Skeletal muscle tissue (tissue), 4 donors: ENCODE measurements around the gene LIPM. TPM values are rescaled to one million over a fixed set of nuclear protein-coding genes. Genes with fewer than 3 reads are reported as not detected.

Experiments used
- H3K27ac ChIP-seq: one replicate; pipeline ENCODE4 v1.7.0; 2013; ENCODE audit warnings: mild to moderate bottlenecking, low read depth, low read length, inconsistent platforms
- H3K27me3 ChIP-seq, 3 donors: one replicate each; pipeline ENCODE4 v1.7.0; 2013; ENCODE audit warnings: low read length in 3 of 3; ENCODE audit not compliant: control insufficient read depth in 3 of 3, insufficient read depth in 3 of 3
- H3K36me3 ChIP-seq, 3 donors: one replicate each; pipeline ENCODE4 v1.7.0; 2013; ENCODE audit warnings: low read length in 3 of 3; ENCODE audit not compliant: control insufficient read depth in 3 of 3, insufficient read depth in 3 of 3
- H3K4me1 ChIP-seq, 3 donors: one replicate each; pipeline ENCODE4 v1.7.0; 2013; ENCODE audit warnings: low read length in 3 of 3, mild to moderate bottlenecking in 3 of 3; ENCODE audit not compliant: control insufficient read depth in 3 of 3, insufficient read depth in 3 of 3
- H3K4me3 ChIP-seq, 3 donors: one replicate each; pipeline ENCODE4 v1.7.0; 2013; ENCODE audit warnings: low read length in 3 of 3
- H3K9ac ChIP-seq, 3 donors: one replicate each; pipeline ENCODE4 v1.7.0; 2013; ENCODE audit warnings: low read length in 3 of 3, mild to moderate bottlenecking in 3 of 3, moderate library complexity in 2 of 3, low read depth in 1 of 3
- H3K9me3 ChIP-seq, 3 donors: one replicate each; pipeline ENCODE4 v1.7.0; 2013; ENCODE audit warnings: low read length in 3 of 3; ENCODE audit not compliant: control insufficient read depth in 3 of 3
- total RNA-seq: library from RNA; depleted of rRNA; stranded (reverse); fragments of >200 nt; gene quantifications from one replicate; pipeline ENCODE4 v1.2.3, GENCODE V29; 2014
- donor health status: Osteomylitis.

The LIPM gene, protein sequence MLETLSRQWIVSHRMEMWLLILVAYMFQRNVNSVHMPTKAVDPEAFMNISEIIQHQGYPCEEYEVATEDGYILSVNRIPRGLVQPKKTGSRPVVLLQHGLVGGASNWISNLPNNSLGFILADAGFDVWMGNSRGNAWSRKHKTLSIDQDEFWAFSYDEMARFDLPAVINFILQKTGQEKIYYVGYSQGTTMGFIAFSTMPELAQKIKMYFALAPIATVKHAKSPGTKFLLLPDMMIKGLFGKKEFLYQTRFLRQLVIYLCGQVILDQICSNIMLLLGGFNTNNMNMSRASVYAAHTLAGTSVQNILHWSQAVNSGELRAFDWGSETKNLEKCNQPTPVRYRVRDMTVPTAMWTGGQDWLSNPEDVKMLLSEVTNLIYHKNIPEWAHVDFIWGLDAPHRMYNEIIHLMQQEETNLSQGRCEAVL
- under 0.01 TPM for total RNA-seq

DNA sequence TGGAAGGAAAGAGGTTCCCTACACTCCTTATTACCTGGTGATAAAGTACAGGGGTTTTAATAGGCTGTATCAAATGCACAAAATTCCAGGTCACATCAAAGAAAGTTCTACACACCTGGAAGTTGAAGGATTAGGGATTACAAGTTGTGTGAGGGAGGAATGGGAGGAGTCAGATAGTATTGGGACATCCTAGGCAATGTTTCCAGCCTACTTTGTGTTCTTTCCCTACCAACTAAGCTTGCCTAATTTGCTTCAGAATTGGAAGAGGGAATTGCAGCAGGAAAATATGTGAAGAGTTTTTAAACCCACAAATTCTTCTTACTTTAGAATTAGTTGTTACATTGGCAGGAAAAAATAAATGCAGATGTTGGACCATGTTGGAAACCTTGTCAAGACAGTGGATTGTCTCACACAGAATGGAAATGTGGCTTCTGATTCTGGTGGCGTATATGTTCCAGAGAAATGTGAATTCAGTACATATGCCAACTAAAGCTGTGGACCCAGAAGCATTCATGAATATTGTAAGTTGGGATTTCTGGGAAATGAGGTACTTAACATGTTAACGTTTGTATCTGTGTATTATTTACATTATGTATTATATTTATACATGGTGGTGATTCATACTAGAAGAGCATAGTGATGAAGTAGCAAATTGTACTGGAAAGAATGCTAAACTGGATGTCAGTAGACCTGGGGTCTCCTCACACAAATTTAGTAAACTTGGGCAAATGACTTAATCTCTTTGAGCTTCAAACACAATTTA is at the start of gene LIPM:
Gene LIPM, plus strand, starts transcription at position 208 of the 763 bp plus-strand sequence. Its CDS starts 167 bp downstream, at position 375.
- Histone ChIP-seq H3K9me3 (no peaks in the 10 kb centered on the region), H3K36me3 (no peaks in the 10 kb centered on the region), H3K27ac (no peak within 1 kb of the TSS), H3K27me3 (no peaks in the 10 kb centered on the region), H3K4me3 (no peak within 1 kb of the TSS), H3K4me1 (no peaks in the 10 kb centered on the region), H3K9ac (no peak within 1 kb of the TSS)

DNA sequence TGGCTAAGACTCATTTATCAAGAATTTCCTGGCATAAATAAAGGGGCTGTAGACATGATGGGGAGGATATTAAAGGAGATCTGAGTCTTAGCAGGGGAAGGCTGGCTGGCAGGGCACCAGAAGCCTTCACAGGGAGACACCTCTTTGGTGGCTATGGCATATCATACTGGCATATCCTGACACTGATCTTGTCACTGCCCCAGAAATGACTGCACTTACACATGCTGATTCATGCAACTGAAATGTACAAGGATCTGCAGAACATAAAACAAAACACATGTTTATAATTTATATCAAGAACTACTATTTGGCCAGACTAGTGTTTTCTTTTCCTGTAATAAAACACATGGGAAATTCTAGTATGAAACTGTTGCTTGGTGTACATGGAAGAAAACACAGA is 48.2 kb upstream of the LIPM start:
- H3K4me3 ChIP-seq, result no peak overlapping the region
- H3K27me3 ChIP-seq, result no peaks in the 10 kb centered on the region
- no peaks in the 10 kb centered on the region for H3K9me3 ChIP-seq
- H3K9ac ChIP-seq, result no peak overlapping the region
- H3K36me3 ChIP-seq, result no peaks in the 10 kb centered on the region
- no peak overlapping the region for H3K27ac ChIP-seq
- no peaks in the 10 kb centered on the region for H3K4me1 ChIP-seq

DNA sequence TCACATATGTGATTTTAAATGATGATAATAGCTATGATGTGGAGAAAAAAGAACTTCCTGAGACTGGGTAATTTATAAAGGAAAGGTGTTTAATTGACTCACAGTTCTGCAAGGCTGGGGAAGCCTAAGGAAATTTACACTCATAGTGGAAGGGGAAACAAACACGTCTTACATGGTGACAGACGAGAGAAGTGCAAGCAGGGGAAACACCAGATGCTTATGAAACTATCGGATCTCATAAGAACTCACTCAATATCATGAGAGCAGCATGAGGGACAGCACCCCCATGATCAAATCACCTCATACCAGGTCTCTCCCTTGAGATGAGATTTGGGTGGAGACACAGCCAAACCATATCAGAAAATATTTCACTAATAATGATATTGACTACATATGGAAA is 46.8 kb upstream of the LIPM start:
- Histone ChIP-seq H3K4me1 (no peaks in the 10 kb centered on the region), H3K9me3 (no peaks in the 10 kb centered on the region), H3K4me3 (no peak overlapping the region), H3K9ac (no peak overlapping the region), H3K27ac (no peak overlapping the region), H3K36me3 (no peaks in the 10 kb centered on the region), H3K27me3 (no peaks in the 10 kb centered on the region)

DNA sequence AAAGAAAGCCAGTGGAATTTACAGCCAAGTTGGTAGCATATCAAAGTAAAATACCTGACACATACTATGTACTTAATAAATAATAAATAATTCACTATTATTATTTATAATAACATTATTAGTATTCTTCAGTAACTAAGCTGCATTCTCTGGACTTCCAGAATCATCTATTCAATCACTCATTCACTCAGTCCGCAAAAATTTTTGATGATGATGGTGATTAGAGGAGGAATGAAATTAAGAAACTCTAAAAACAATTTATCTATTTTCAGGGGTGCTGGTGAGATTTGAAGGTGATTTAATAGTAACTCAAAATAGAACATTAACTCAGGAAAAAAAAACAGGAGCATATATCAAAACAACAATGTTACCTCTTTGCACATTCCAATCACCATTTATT is 45.9 kb upstream of the LIPM start:
- Histone ChIP-seq H3K27me3 (no peaks in the 10 kb centered on the region), H3K4me1 (no peaks in the 10 kb centered on the region), H3K9me3 (no peaks in the 10 kb centered on the region), H3K9ac (no peak overlapping the region), H3K27ac (no peak overlapping the region), H3K4me3 (no peak overlapping the region), H3K36me3 (no peaks in the 10 kb centered on the region)

DNA sequence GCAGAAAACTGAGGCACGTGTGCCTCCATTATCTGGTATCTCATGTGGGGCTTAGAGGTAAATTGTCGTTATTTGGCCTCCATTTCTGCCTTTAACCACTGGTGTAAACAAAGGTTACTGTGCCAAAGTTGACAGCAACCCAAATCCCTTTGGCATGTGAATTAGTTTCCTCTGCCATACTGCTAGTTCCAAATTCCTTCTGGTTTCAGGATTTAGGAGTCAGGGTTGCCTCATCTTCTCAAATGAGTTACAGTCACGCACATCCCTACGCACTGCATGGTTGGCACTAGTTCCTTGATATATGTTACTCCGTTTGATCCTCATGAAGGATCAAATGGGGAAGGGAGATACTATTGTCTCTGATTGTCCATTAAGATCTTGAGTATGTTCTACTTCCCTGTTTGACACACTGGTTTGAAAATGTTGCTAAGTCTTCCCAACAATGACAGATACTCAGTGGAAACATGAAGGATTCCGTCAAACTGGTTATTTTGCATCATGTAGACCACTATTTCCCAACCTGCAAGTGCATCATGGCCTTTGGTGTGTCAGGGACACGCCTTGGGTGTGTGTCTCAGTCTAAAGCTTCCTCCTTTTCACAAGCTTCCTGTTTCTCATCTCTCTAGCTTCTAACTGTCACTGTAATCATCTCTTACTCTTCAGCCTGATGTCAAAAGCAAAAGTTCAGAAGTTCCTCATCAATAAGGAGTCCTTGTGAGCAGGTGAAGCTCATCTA is 43.0 kb upstream of the LIPM start, which contains the start of gene LIPN:
Gene LIPN, plus strand, starts transcription at position 655 of the 736 bp plus-strand sequence. CDS start 1,386 bp downstream, outside the sequence.
- Histone ChIP-seq H3K27me3 (no peaks in the 10 kb centered on the region), H3K4me3 (no peak within 1 kb of the TSS), H3K9ac (no peak within 1 kb of the TSS), H3K4me1 (no peaks in the 10 kb centered on the region), H3K9me3 (no peaks in the 10 kb centered on the region), H3K27ac (no peak within 1 kb of the TSS), H3K36me3 (no peaks in the 10 kb centered on the region)

DNA sequence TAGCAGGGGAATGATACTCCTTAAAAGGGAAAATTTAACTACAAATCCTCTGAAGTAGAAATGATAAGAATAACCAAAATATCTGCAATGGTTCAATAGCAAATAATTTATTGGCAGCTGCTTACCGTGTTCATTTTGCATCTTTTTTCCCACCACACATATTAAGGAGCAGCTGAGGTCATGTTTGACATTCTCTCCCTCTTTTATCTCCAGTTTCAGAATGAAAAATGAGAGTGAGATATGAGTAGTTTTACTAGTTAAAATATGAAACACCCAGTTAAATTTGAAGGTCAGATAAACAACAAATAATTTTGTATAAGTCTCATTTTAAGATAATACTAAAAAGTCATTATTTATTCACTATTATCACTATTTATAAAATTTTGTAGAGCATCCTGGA is 39.6 kb upstream of the LIPM start:
- Histone ChIP-seq H3K9me3 (no peaks in the 10 kb centered on the region), H3K36me3 (no peaks in the 10 kb centered on the region), H3K27me3 (no peaks in the 10 kb centered on the region), H3K27ac (no peak overlapping the region), H3K4me1 (no peaks in the 10 kb centered on the region), H3K9ac (no peak overlapping the region), H3K4me3 (no peak overlapping the region)

DNA sequence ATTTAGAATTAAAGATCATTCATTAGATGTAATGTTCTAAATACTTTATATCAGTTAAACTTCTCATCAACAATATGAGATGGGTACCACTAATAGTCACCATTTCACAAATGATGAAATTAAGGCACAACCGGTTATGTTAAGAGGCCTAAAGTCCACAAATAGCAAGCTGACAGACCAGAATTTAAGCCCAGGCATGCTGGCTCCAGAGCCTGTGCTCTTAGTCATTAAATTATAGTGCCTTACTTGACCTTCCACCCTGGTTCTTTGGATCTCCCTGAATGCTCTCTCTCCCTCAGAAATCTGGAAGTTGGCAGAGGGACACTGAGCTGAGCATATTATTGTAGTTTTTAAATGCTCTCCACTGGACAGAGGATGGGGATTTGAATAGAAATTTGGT is 39.1 kb upstream of the LIPM start:
- Histone ChIP-seq H3K9ac (no peak overlapping the region), H3K27me3 (no peaks in the 10 kb centered on the region), H3K27ac (no peak overlapping the region), H3K4me3 (no peak overlapping the region), H3K4me1 (no peaks in the 10 kb centered on the region), H3K9me3 (no peaks in the 10 kb centered on the region), H3K36me3 (no peaks in the 10 kb centered on the region)

DNA sequence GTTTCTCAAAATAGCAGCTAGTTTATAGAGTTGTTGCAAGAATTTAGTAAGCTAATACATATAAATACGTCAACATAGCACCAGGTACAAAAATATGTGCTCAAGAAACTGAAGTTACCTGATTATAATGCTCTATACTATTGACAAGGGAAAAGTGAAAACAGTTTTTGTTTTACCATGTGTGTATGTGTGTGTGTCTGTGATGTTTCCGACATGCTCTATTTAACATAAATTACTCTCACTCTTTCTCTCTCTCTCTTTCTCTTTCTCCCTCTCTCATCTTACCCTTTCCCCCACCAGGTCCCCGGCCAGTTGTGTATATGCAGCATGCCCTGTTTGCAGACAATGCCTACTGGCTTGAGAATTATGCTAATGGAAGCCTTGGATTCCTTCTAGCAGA is 38.4 kb upstream of the LIPM start:
- no peaks in the 10 kb centered on the region for H3K9me3 ChIP-seq
- H3K4me3 ChIP-seq, result no peak overlapping the region
- H3K4me1 ChIP-seq, result no peaks in the 10 kb centered on the region
- H3K27ac ChIP-seq, result no peak overlapping the region
- H3K9ac ChIP-seq, result no peak overlapping the region
- H3K27me3 ChIP-seq, result no peaks in the 10 kb centered on the region
- H3K36me3 ChIP-seq, result no peaks in the 10 kb centered on the region

DNA sequence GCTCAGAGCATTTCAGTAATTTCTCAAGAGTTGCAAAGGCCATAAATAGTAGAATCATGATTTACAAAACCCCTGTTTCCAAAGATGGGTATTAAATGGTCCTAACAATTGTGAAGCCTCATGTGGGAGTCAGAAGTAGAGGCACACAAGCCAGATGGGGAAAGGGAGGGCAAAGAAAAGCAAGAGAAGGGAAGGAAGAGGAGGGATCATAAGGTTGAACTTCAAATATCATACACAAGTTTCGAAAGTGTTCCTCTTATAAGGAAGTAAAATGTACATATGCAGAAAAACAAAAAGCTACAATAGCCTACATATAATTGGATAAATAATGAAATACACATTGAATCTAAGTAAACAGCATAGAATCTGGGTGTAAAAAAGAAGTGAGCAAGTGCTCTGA is 36.7 kb upstream of the LIPM start:
- H3K27ac ChIP-seq, result no peak overlapping the region
- no peak overlapping the region for H3K9ac ChIP-seq

DNA sequence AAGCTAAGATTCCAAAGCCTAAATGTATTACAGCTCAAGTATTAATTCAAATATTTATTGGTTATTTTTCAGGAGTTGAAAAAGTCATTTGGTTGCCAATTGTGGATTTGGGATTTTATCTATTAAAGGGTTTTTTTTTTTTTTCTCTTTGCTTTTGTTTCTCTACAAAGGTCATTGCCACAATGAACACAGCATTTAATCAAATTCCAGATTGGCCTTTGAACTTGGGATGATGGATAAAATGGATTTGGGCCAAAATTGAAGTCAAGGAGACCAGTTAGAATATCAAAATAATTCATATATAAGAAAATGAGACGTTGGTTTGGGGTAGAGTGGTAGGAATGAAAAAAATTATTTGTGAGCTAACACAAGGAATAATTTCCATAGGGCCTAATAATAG is 33.1 kb upstream of the LIPM start:
- no peak overlapping the region for H3K9ac ChIP-seq
- H3K4me3 ChIP-seq, result no peak overlapping the region
- no peaks in the 10 kb centered on the region for H3K36me3 ChIP-seq
- H3K27ac ChIP-seq, result no peak overlapping the region
- H3K27me3 ChIP-seq, result no peaks in the 10 kb centered on the region
- H3K9me3 ChIP-seq, result no peaks in the 10 kb centered on the region
- H3K4me1 ChIP-seq, result no peaks in the 10 kb centered on the region

More for the DNA sequence above, 36.7 kb upstream of the LIPM start:
- no peaks in the 10 kb centered on the region for H3K36me3 ChIP-seq
- no peaks in the 10 kb centered on the region for H3K9me3 ChIP-seq
- no peaks in the 10 kb centered on the region for H3K27me3 ChIP-seq
- H3K4me3 ChIP-seq, result no peak overlapping the region
- H3K4me1 ChIP-seq, result no peaks in the 10 kb centered on the region
